ENCODE data around the gene CDH12.
"Not testable (repeated sequence)": the region's sequence is repeated elsewhere in the genome, so short reads cannot be mapped to it uniquely, and the experiment has no call there.

The CDH12 gene

DNA sequence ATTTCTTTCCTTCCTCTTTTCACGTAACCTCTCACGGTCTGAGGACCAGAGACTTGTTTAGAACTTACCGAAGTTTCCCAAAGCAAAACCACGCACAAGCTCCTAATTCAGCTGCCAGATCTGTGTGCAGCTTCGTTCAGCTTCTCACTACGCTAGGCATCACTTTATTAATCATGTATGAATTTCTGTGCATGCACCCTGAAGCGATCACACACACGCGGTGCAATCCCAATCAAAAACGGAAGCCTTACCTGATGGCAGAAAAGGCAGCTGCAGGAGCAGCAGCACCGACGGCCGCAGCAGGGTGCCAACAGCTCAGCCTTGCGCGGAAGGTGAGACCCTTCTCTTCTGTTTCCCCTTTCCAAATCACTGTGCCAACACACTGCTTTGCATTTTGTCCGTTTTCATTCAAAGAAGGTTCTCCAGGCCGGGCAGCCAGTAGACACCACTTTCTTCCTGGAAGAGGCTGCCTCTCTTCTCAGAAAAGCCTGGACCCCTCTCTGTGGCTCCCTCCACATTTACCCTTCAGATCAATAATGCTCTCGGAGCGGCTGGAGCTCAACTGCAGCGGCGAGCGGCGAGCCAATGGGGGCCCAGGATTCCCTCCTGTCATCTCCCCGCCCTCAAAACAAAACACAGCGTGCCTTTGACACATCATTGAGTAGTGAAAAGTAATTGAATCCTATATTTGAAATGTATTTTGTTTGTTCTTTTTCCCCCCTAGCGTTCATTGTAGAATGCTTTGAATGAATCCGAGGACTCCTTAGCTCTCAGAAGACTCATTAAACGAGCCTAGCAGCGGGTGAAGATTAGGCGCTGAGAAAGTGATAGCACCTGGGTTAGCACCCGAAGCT is at the start of gene CDH12:
TSS of gene CDH12 (minus strand) at position 538 of the 854 bp plus-strand sequence.
- DNase-seq: peak in 1 of 2 experiments; percentile 11

GRCh38 chr5:22901885-22902284 is 48.7 kb upstream of the CDH12 start:
- no peak for DNase-seq

DNA sequence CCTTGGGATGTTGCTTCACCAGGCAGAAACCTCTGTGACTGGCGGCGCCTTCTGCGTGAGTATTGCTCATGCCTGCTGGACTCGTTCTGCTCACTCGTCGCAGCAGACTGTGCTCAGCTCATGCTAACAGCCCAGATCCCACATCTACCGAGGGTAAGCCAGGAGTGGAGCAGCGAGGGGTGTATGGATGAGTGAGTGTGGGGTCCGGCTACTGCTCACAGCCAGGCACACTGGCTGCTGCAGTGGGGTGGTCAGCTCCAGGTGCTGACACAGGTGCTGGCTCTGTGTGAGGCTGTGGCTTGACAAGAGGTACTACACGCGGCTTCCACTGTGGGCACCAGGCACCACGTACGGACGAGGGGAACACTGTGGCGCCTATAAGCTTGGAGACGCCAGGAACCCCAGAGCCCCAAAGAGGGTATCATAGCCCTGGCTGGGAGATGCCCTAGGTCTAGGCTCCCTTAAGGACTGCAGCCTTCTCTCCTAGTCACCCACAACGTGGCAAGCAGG is 47.7 kb upstream of the CDH12 start:
- DNase-seq: no peak

- DNase-seq: no peak
These were observed 46.2 kb upstream of the CDH12 start for GRCh38 chr5:22899341-22899740.

- no peak for DNase-seq
These were observed 43.0 kb upstream of the CDH12 start for GRCh38 chr5:22896152-22896551.

GRCh38 chr5:22892441-22892840 is 39.3 kb upstream of the CDH12 start:
- no peak for DNase-seq

GRCh38 chr5:22889720-22890119 is 36.6 kb upstream of the CDH12 start:
- no peak for DNase-seq

GRCh38 chr5:22887566-22887965 is 34.4 kb upstream of the CDH12 start:
- DNase-seq: no peak

GRCh38 chr5:22858911-22859310 is 5.8 kb upstream of the CDH12 start:
- DNase-seq: not testable (repeated sequence)

DNA sequence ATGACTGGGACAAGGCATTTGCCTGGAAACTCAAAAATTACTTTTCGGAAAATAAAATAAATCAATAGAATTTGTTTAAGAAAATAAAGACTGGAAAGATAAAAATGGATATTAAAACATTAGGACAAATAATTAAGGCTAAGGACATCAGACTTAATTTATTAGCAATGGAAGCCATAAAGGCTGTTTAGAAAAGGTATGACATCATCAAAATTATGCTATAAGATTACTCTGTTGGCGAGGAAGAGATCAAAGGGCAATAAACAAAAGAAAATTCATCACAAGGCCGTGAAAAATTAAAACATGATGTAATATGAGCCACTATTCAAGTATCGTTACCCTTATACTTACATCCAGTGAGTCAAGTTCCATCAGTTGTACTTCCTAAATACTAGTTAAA is 2.7 kb upstream of the CDH12 start:
- DNase-seq: no peak

GRCh38 chr5:22850981-22851380 is 2.2 kb downstream of the CDH12 start:
- no peak for DNase-seq

DNA sequence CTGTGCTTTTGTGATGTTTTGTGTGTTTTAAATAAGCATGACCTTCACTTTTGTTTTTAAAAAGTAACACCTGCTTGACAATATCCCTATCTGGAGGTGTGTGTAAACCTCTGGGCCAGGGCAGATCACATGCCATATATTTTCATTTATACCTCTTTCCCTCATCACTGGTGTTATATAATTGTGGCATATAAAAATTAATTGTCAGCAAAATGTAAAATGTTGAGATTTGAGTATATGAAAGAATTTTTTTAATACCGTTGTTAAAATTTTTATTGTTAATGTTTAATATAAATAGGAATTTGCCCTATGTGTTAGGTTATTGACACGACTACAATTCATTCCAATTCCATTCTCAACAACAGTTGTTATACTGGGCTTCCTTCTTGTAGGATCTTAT is 6.5 kb downstream of the CDH12 start:
- DNase-seq: no peak

- no peak for DNase-seq
These were observed 8.5 kb downstream of the CDH12 start for GRCh38 chr5:22844636-22845035.

DNA sequence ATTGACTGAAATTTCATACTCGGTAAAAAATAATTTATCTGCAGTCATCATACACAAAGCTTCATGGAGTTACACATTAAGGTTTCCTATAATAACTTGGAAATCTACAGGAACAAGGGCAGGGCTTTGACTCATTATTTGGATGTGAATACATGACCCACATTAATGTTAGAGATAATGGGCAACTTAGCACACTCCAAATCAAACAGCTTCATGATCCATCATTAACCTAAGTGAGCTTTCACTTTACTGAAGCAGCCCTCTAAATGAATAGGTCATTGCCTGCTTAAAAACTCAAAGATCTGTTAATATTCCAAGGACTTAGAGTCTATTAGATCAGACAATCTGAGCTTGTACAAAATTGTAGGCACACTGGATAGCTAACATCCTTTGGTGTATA is 9.0 kb downstream of the CDH12 start:
- DNase-seq: no peak

DNA sequence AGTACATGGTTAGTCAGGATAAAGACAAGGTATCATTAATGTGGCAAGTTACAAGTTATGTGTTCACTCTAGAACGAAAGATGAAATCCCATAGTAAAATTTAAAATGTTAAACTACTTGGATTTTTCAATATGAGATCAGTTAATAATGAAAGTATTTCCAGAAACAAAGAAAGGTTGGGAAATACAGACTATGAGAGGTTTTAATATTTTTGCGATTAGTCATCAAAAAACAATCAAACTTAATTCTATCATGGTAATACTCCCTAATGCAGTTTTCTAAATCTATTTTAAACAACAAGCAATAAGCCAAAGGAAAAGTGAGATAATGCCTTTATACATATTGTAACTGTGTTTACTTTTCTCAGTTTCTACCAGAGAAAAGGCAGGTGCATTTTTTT is 10.6 kb downstream of the CDH12 start:
- DNase-seq: no peak

- no peak for DNase-seq
These were observed 15.3 kb downstream of the CDH12 start for GRCh38 chr5:22837803-22838202.

- DNase-seq: peak; percentile 8 to 54
These were observed 17.5 kb downstream of the CDH12 start for GRCh38 chr5:22835686-22836085.

- no peak for DNase-seq
These were observed 59.7 kb downstream of the CDH12 start for GRCh38 chr5:22793463-22793862.

GRCh38 chr5:22787807-22788206 is 65.3 kb downstream of the CDH12 start:
- DNase-seq: no peak

DNA sequence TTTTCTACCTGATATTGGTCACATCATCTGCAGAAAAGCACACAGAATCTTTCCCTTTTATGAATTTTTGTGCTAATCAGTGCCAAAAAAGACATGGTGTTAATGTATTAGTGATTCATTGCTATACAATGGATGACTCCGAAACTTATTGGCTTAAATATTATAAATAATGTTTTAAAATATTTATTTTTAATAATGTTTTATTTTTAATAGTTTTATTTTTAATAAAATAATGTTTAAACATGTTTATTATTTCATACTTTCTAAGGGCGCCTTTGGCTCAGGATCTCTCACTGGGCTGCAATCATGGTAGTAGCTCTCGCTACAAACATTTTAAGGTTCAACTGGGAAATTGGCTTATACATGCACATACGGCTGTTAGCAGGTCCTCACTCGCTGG is 65.7 kb downstream of the CDH12 start:
- no peak for DNase-seq

DNA sequence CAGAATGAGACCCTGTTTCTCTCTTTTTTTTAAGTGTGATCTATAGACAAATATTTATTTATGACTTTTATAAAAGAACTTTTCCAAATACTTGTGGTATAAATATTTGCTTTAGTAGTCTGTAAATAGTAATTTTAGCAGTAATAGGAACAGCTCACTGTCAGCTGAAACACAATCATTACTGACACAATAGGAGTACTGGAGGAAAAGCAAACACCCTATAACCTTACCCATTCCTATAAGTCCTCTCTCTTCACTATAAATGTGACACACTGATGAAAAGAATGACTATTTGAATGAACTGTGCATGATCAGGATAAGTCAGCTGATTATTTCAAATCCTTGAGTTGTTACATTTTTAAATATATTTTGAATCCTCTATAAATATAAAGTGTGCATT is 72.4 kb downstream of the CDH12 start:
- peak in 1 of 2 experiments; percentile 16 for DNase-seq

GRCh38 chr5:22779499-22779898 is 73.6 kb downstream of the CDH12 start:
- no peak for DNase-seq

GRCh38 chr5:22776285-22776684 is 76.9 kb downstream of the CDH12 start:
- no peak for DNase-seq

DNA sequence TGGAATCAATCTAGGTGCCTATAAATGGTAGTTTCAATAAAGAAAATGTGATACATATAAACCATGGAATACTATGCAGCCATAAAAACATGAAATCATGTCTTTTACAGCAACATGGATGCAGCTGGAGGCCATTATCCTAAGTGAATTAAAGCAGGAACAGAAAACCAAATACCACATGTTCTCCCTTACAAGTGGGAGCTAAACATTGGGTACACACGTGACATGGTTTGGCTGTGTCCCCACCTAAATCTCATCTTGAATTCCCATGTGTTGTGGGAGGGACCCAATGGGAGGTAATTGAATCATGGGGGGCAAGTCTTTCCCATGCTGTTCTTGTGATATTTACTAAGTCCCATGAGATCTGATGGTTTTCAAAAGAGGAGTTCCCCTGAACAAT is 78.9 kb downstream of the CDH12 start:
- DNase-seq: not testable (repeated sequence)

DNA sequence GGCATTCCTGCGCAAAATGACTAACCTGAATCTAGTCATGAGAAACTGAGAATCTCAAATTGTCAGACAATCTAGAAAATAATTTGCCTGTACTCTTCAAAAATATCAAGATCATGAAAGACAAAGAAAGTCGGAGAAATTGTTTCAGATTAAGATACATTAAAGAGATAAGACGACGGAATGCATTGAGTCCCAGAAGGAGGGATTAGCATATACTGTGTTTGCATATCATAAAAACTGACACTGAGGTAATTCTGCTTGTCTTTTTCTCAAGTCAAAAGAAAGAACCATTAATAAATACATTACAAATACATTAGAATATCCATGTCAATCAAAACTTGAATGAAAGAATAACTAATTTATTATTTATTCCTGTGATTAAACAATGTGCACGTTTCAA is 88.4 kb downstream of the CDH12 start:
- DNase-seq: no peak

Data from NCI-H1930 (cell line).